ENCODE data around the gene DLK1. TPM values are rescaled to one million over a fixed set of nuclear protein-coding genes. Genes with fewer than 3 reads are reported as not detected.

The DLK1 gene
- polyA plus RNA-seq, 3 donors from 2014 or later, result not detected

DNA sequence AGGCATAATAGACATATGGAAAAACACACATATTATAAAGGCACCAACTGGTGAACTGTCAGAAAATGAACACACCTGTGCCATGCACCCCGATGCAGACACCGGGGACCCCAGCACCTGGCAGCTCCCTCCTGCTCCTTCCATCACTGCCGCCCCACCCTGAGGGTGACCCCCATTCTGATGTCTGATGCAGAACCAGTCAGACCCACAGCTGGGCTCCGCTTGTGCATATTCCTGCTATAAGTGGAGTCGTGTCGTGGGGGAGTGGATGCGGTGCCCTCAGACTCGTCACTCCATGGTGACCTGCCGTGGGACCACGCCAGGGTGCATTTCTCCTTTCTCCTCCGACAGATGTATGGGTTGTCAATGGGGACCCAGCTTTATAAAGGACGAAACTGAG lies 53.6 kb downstream of the DLK1 start:
- H3K27ac Mint-ChIP-seq, result no peak overlapping the region
- no peak for DNase-seq
- no peaks in the 10 kb centered on the region for H3K36me3 Mint-ChIP-seq
- no peak overlapping the region for H3K4me3 Mint-ChIP-seq
- no peaks in the 10 kb centered on the region for H3K4me1 Mint-ChIP-seq
- peaks cover 3 to 7% (median 4%) of the 10 kb centered on the region in 3 donors for H3K27me3 Mint-ChIP-seq (ENCODE audit: low read depth in 3 of 3)
- no peaks in the 10 kb centered on the region for H3K9me3 Mint-ChIP-seq

DNA sequence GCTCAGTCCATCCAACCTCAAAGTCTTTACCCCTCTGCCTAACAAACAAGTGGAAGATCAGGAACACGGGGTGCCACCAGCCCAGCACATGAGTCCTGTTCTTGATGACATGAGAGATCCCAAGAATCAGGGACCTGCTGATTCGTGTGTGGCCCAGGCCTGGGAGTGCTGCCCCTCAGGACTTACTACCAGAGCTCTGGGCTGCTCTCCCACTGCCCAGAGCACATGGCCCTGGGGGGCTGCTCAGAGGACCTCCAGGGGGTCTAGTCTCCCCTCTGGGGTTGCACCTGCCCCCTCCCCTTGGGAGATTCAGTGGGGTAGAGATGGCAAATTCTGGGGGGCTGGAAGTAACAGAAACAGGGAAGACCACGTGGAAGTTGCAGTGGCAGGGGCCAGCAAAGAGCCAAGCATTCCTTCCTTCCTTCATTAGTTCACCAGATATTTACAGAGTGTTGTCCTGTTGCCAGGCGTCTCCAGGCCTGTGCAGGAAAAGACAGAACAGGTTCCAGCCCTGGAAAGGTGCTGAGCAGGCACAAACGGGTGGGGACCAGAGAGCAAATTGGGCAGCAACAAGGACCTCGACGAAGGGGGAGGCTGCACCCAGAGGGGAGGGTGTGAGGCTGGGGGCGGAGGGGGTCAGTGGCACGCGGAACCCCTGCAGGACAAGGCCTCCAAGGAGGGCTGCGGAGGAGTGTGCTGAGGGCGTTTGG lies 54.1 kb downstream of the DLK1 start:
- Mint-ChIP-seq H3K9me3 (no peaks in the 10 kb centered on the region), H3K27me3 (ENCODE audit: low read depth in 3 of 3) (peaks cover 3 to 7% (median 4%) of the 10 kb centered on the region in 3 donors), H3K36me3 (no peaks in the 10 kb centered on the region), H3K27ac (no peak overlapping the region), H3K4me3 (no peak overlapping the region), H3K4me1 (no peaks in the 10 kb centered on the region)
- no peak for DNase-seq

DNA sequence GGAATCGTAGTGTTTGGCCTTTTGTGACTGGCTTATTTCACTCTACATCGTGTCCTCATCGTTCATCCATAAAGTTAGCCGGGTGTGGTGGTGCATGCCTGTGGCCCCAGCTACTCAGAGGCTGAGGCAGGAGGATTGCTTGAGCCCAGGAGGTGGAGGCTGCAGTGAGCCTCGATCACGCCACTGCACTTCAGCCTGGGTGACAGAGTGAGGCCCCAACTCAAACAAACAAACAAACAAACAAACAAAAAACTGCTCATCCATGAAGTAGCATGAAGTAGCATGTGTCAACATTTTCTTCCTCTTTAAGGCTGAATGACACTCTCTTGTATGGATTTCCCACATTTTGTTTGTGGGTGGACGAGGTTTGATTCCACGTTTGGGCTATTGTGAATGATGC lies 55.3 kb downstream of the DLK1 start:
- Mint-ChIP-seq H3K4me1 (no peaks in the 10 kb centered on the region), H3K27ac (no peak overlapping the region), H3K27me3 (ENCODE audit: low read depth in 3 of 3) (peaks cover 3 to 4% (median 4%) of the 10 kb centered on the region in 3 donors), H3K9me3 (no peaks in the 10 kb centered on the region), H3K4me3 (no peak overlapping the region), H3K36me3 (no peaks in the 10 kb centered on the region)
- no peak for DNase-seq

DNA sequence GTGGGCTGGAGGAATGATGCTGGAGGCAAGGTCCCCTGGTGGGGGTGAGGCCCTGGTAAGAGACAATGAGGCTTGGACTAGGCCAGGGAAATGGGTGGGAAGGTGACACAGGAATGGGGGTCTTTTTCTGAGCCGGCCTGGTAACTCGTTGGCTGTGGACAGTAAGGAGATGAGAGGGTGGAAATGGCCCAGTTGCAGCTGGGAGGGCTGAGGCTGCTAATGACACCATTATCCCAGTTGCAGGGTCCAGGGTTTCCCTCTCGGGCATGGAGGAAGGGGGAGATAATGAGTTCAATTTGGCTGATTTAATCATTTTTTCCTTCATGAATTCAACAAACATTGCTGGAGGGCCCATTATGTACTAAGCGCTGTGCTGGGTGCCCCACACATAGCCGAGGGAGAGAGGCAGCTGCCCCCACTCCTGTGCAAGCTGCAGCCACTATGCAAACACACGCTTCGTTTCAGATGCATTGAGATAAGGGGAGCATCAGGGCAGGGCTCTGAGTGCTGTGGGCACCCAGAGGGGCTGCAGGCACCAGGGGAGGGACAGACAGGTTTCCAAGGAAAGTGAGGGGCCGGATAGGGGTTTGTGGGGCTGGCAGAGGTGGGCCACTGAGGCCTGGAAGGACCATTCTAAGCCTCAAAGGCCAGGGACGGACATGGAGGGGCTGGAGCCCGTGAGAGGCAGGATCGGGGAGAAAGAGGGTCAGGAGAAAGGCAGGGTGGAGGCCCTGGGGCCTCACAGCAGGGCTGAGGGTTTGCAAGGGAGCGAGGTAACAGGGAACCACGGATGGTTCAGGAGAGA lies 56.0 kb downstream of the DLK1 start:
- H3K4me3 Mint-ChIP-seq, result no peak overlapping the region
- H3K27ac Mint-ChIP-seq, result no peak overlapping the region
- H3K4me1 Mint-ChIP-seq, result no peaks in the 10 kb centered on the region
- H3K36me3 Mint-ChIP-seq, result no peaks in the 10 kb centered on the region
- H3K9me3 Mint-ChIP-seq, result no peaks in the 10 kb centered on the region
- peaks cover 2 to 4% (median 3%) of the 10 kb centered on the region in 3 donors for H3K27me3 Mint-ChIP-seq (ENCODE audit: low read depth in 3 of 3)
- no peak for DNase-seq

DNA sequence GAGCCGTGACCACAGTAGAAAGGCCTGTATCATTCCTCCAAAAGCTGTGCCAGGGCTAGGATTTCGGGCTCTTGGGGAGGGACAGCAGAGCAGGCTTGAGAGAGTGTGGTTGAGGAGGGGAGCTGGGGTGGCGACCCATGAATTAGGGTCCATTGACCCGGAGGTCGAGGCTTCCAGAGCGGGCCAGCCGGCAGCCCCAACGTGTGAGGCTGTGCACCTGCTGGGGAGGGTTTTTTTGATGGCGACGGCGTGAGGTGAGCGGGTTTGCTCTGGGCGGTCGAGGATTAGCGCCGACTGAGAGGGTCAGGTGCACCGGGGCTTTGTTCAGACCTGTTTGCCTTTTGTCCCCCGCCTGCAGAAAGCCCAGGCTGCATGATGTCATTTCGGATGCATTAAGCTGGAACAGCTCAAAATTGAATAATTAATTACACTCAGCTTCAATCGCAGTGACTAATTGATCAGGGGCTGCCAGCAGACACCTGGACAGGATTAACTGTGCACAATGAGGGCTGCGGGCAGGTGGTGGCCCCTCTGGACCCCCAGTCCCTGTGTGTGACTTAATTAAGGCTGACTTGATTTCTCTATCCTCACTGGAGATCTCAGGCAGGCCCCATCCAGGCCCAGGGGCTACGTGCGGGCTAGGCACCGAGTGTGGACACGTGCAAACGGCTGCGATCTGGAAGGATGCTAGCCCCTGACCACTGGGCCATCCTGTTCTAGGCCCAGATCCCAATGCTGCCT lies 57.1 kb downstream of the DLK1 start:
- Mint-ChIP-seq H3K4me1 (no peaks in the 10 kb centered on the region), H3K36me3 (no peaks in the 10 kb centered on the region)

DNA sequence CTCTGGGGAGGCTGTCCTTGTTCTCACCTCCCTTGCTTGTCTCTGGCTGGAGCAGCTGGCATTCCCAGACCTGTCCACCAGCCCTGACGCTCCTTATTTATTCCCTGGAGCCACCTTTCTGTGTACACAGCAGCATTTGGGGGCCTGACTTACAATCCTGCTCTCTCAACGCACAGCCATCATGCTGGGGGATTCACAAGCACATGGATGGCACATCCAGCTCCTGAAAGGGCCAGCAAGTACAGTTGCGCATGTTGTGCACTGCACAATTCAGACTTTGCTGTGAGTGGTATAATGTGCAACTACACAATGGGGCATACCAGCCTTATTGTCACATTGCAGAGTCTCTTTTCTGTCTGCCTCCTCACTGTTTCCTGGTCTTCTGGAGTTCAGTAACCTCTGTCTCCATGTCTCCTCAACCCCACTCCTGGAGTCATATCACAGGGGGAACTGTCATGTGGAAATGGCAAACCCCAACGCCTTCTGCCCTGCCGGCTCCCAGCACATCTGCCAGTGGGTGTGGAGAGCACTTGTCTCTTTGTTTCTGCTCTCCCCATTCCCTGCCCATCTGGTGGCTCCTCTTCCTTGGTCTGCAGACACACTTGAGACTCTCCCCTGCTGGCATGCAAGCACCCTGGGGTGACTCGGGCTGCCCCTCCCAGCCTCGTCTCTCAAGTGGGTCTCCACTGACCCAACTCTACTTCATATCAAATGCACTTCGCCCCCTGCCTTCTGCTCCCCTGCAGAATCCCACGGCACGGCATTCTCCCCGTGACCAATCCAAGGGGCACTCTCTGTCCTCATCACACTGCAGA lies 58.0 kb downstream of the DLK1 start:
- H3K27ac Mint-ChIP-seq, result no peak overlapping the region
- no peak for DNase-seq
- peaks cover 1 to 2% (median 2%) of the 10 kb centered on the region in 3 donors for H3K27me3 Mint-ChIP-seq (ENCODE audit: low read depth in 3 of 3)
- no peaks in the 10 kb centered on the region for H3K9me3 Mint-ChIP-seq
- no peak overlapping the region for H3K4me3 Mint-ChIP-seq
- no peaks in the 10 kb centered on the region for H3K4me1 Mint-ChIP-seq
- no peaks in the 10 kb centered on the region for H3K36me3 Mint-ChIP-seq

More for the DNA sequence above, 57.1 kb downstream of the DLK1 start:
- no peak for DNase-seq
- Mint-ChIP-seq H3K9me3 (no peaks in the 10 kb centered on the region), H3K27me3 (ENCODE audit: low read depth in 3 of 3) (peaks cover 2 to 4% (median 2%) of the 10 kb centered on the region in 3 donors), H3K4me3 (no peak overlapping the region), H3K27ac (no peak overlapping the region)

DNA sequence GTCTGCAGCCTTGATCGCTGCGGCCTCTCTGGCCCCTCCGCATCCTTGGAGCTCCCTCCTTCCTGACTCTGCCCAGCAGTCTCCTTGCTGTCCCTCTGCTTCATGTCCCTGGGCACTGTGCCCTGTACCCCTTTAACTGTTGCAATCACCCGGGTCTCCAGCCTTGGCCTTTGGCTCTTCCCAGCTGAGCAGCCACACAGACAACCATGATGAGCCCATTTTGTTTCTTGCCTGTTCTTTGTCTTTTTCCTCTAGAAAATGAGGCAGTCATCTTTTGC lies 58.6 kb downstream of the DLK1 start:
- no peaks in the 10 kb centered on the region for H3K36me3 Mint-ChIP-seq
- H3K4me3 Mint-ChIP-seq, result no peak overlapping the region
- H3K9me3 Mint-ChIP-seq, result no peaks in the 10 kb centered on the region
- no peaks in the 10 kb centered on the region for H3K4me1 Mint-ChIP-seq
- H3K27me3 Mint-ChIP-seq (ENCODE audit: low read depth in 3 of 3), result peaks cover 1 to 2% (median 2%) of the 10 kb centered on the region in 3 donors
- H3K27ac Mint-ChIP-seq, result no peak overlapping the region
- DNase-seq, result no peak

DNA sequence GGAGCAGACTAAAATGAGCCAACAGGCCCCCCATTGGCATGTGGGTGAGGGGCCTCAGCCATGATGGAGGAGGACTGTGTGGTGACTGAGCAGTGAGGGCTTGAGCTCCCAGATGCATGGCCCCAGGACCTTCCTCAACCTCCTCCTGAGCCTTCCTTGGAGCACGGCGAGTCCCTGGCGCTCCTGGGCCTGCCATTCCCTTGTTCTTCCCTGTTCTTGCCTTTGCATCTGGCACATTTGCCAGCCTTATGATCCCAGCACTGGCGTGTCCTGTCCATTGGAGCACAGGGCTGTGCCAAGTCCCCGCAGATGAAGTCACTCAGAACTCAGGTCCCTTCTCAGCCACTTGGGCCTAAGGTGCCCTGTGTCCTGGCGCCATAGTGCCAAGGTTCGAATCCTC lies 58.9 kb downstream of the DLK1 start:
- Mint-ChIP-seq H3K27me3 (ENCODE audit: low read depth in 3 of 3) (peaks cover 0 to 2% (median 1%) of the 10 kb centered on the region in 3 donors), H3K27ac (no peak overlapping the region), H3K9me3 (no peaks in the 10 kb centered on the region), H3K36me3 (no peaks in the 10 kb centered on the region), H3K4me3 (no peak overlapping the region), H3K4me1 (no peaks in the 10 kb centered on the region)
- no peak for DNase-seq

DNA sequence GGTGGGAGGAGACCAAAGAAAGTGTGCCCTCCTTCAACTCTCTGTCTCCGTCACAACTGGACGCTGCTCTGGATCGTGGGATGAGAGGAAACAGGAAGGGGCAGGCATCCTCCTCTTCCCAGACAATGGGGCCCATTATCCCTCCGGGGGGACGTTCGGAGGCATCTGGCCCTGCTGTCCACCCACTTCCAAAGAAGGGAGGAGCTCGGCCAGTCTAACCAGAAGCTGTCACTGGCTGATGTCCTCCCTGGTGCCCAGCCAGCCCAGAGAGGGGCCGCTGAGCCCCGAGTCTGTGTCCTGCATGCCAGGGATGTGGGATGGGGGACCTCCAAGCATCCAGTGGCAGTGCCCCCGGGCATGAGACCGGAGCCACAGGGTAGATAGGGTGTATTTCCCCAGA lies 59.4 kb downstream of the DLK1 start:
- no peaks in the 10 kb centered on the region for H3K9me3 Mint-ChIP-seq
- no peaks in the 10 kb centered on the region for H3K36me3 Mint-ChIP-seq
- H3K27ac Mint-ChIP-seq, result no peak overlapping the region
- DNase-seq, result no peak
- no peak overlapping the region for H3K4me3 Mint-ChIP-seq
- H3K4me1 Mint-ChIP-seq, result no peaks in the 10 kb centered on the region
- H3K27me3 Mint-ChIP-seq (ENCODE audit: low read depth in 3 of 3), result peaks cover 1 to 3% (median 2%) of the 10 kb centered on the region in 3 donors

DNA sequence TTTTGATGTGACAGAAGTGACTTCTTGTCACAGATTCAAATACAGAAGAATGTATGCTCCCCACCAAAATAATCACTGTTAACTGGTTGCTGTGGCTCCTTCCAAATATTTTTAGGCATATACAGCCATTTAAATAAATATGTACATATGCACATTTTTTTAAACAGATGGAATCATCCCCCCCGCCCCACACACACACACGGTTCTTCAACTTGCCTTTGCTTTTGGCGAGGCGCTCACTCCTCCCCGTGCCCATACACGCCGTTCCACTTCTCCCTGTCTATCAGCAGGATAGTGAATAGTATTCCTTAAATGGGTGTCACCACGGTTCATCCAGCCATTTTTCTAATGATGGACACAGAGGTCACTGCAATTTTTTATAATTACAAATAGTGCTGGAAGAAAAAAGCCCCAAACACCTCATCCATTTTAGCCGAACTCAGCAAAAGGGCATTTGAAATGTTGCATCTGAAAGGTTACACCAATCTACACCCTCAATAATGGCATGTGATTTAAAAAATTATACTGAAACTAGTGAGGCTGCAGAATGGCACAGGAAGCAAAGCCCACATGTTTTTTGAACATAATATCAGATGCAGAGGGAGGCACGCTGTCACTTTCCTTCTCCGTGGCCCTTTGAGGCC lies 60.0 kb downstream of the DLK1 start:
- peaks cover 2 to 3% (median 3%) of the 10 kb centered on the region in 3 donors for H3K27me3 Mint-ChIP-seq (ENCODE audit: low read depth in 3 of 3)
- H3K27ac Mint-ChIP-seq, result no peak overlapping the region
- no peak for DNase-seq
- H3K36me3 Mint-ChIP-seq, result no peaks in the 10 kb centered on the region
- H3K9me3 Mint-ChIP-seq, result no peaks in the 10 kb centered on the region
- H3K4me3 Mint-ChIP-seq, result no peak overlapping the region
- no peaks in the 10 kb centered on the region for H3K4me1 Mint-ChIP-seq

DNA sequence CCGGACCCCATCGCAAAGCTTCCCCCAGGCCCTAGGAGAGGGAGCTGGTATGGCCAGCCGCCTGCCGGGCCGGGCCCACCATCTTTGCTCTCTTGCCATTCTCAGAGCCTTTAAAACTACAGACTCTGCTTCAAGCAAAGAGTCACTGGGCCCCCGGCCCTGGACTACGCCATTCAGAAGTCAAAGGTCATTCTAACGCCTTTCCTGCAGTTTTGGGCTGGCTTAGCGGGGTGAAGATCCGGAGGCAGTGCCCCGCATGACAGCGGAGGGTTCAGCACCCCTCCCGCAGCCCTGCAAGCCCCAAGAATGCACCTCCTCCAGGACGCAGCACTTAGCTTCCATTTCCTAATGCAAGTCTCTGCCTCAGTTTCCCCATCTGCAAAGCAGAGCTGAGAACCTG lies 61.0 kb downstream of the DLK1 start:
- no peak overlapping the region for H3K27ac Mint-ChIP-seq
- H3K4me3 Mint-ChIP-seq, result no peak overlapping the region
- no peaks in the 10 kb centered on the region for H3K36me3 Mint-ChIP-seq
- no peak for DNase-seq
- H3K9me3 Mint-ChIP-seq, result no peaks in the 10 kb centered on the region
- H3K27me3 Mint-ChIP-seq (ENCODE audit: low read depth in 3 of 3), result peaks cover 2 to 5% (median 3%) of the 10 kb centered on the region in 3 donors
- H3K4me1 Mint-ChIP-seq, result no peaks in the 10 kb centered on the region
